Upper lobe of left lung (tissue), 6 donors: ENCODE data around the gene GNAO1. TPM values are rescaled to one million over a fixed set of nuclear protein-coding genes. Genes with fewer than 3 reads are reported as not detected.

ENCODE experiments used
- ATAC-seq, 2 donors: fragments of 200-7000 bp; cut with Tn5 transposase; one replicate each; pipeline ENCODE4 v1.9.1; 2022; ENCODE audit warnings: mild to moderate bottlenecking in 2 of 2, moderate library complexity in 2 of 2; ENCODE audit not compliant: low FRiP score in 2 of 2
- DNase-seq, 2 donors: peaks; one replicate each; pipeline ENCODE4 v3.0.0-alpha.2; 2019 to 2020
- H3K27ac ChIP-seq, 4 donors: fragments of 200-600 bp; sonication (generic); one replicate each; pipeline ENCODE4 v1.5.1; 2016 to 2019
- H3K27me3 ChIP-seq, 4 donors: fragments of 200-600 bp; sonication (generic); one replicate each; pipeline ENCODE4 v1.5.1; 2017 to 2019
- H3K36me3 ChIP-seq, 4 donors: fragments of 200-600 bp; sonication (generic); one replicate each; pipeline ENCODE4 v1.5.1; 2016 to 2019
- H3K4me1 ChIP-seq, 4 donors: fragments of 200-600 bp; sonication (generic); one replicate each; pipeline ENCODE4 v1.5.1; 2018 to 2019
- H3K4me3 ChIP-seq, 4 donors: fragments of 200-600 bp; sonication (generic); one replicate each; pipeline ENCODE4 v1.5.1; 2017 to 2019; ENCODE audit warnings: mild to moderate bottlenecking in 2 of 4, moderate library complexity in 1 of 4
- H3K9me3 ChIP-seq, 4 donors: fragments of 200-600 bp; sonication (generic); one replicate each; pipeline ENCODE4 v1.5.1; 2018 to 2019
- EP300 ChIP-seq, 4 donors: sonication (generic); formaldehyde crosslinking; IDR thresholded peaks; one replicate each; pipeline ENCODE4 v1.5.1; 2017; ENCODE audit warnings: antibody characterized with exemption in 4 of 4, control low read depth in 2 of 4
- POLR2A ChIP-seq, 4 donors: fragments of 450-650 bp; IDR thresholded peaks; one replicate each; pipeline ENCODE4 v1.5.1; 2016 to 2017; ENCODE audit warnings: antibody characterized with exemption in 4 of 4, mild to moderate bottlenecking in 2 of 4
- POLR2AphosphoS5 ChIP-seq, 2 donors: sonication (generic); formaldehyde crosslinking; IDR thresholded peaks; one replicate each; pipeline ENCODE4 v1.5.1; 2017; ENCODE audit warnings: antibody characterized with exemption in 2 of 2
- WGBS, 2 donors: methylation state at CpG; one replicate each; pipeline ENCODE4 v1.1.5; 2017 to 2018; 5-methylcytosine and 5-hydroxymethylcytosine counted together
- total RNA-seq, 6 donors: library from RNA; depleted of rRNA in 4 of 6; stranded (reverse); fragments of >200 nt in 4 of 6; gene quantifications; one replicate each; pipeline versions ENCODE4 v1.1.0 to v1.2.1, GENCODE V29; 2016 to 2021
- TF ChIP-seq, protein P1 (sequence below), 6 experiments: fragments of 450-650 bp in 4 of 6; fragments of 200-600 bp in 2 of 6; sonication (generic) in 2 of 6; IDR thresholded peaks; one replicate each; pipeline ENCODE4 v1.5.1; 2016 to 2019; ENCODE audit warnings: antibody characterized with exemption in 6 of 6
- donor health status: DM: no; HTN: no; CAD: no; lungs with moderate emphysema.
- donor health status: DM: no; HTN: yes; CAD: no; lungs with severe emphysema.

GNAO1 gene
- total RNA-seq, 6 donors from 2014 or later = 0.46 to 2.7 (median 0.79) TPM; not detected in 1

DNA sequence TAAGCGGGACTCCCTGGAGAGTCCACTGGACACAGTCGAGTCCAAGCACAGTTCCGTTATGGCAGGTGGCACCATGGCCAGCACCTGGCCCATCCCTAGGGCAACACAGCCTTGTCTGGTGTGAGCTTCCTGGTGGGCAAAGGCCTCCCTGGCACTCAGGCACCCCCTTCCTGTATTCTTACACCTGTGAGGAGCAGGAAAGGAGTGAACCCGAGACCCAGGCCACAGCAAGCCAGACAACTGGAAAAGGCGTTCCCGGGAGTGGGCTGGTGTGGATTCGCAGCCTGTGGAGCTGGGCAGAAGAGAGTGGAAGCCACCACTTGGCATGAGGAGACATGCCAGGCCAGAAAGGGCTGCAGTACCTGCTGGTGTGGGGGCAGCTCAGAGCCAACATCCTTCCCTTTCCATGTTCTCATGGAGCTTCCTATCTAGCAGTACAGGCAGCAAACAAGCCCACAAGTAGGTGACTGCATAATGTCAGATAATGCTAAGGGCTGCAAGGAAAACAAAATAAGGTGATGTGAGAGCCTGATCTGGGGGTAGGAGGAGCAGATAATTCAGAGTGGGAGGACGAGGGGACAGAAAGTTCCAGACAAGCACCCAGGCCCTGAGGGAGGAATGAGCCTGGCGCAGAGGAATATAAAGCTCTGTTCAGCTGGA, 87.0 kb downstream of the GNAO1 start:
- DNase-seq (peak in 1 of 2 donors; percentile 19), ATAC-seq (no peak)
- Histone ChIP-seq H3K36me3 (no peaks in the 10 kb centered on the region), H3K4me3 (no peak overlapping the region), H3K27me3 (no peaks in the 10 kb centered on the region), H3K27ac (no peak overlapping the region), H3K9me3 (no peaks in the 10 kb centered on the region), H3K4me1 (no peaks in the 10 kb centered on the region)
- TF ChIP-seq EP300 (IDR thresholded peaks at IDR 0.05) = no peak
- TF ChIP-seq, protein P1, sequence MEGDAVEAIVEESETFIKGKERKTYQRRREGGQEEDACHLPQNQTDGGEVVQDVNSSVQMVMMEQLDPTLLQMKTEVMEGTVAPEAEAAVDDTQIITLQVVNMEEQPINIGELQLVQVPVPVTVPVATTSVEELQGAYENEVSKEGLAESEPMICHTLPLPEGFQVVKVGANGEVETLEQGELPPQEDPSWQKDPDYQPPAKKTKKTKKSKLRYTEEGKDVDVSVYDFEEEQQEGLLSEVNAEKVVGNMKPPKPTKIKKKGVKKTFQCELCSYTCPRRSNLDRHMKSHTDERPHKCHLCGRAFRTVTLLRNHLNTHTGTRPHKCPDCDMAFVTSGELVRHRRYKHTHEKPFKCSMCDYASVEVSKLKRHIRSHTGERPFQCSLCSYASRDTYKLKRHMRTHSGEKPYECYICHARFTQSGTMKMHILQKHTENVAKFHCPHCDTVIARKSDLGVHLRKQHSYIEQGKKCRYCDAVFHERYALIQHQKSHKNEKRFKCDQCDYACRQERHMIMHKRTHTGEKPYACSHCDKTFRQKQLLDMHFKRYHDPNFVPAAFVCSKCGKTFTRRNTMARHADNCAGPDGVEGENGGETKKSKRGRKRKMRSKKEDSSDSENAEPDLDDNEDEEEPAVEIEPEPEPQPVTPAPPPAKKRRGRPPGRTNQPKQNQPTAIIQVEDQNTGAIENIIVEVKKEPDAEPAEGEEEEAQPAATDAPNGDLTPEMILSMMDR (IDR thresholded peaks at IDR 0.05) = no peak
- no peak for TF ChIP-seq POLR2A (IDR thresholded peaks at IDR 0.05)
- TF ChIP-seq POLR2AphosphoS5 (IDR thresholded peaks at IDR 0.05) = no peak
- 92 to 94% methylated on average over 9 of the region's 9 CpGs for WGBS, 2 donors

DNA sequence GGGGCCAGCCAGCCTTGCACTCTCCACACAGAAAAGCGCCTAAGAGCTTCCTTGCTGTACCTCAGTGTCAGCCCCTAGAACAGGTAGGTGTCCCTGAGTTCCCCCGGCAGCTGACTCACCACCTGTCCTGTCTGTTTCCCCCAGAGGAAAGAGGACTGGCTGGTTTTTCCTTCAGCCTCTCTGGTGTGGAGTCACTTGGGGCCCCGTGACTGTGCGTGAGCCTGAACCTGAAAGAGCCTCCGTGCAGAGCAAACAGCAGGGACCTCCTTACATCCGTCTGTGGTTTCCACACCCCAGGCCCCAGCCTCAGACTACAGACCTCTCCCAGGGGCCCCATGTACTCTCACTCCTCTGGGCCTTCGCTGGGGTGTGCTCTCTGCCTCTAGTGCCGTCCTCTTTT, 87.8 kb downstream of the GNAO1 start:
- no peaks in the 10 kb centered on the region for H3K4me1 ChIP-seq
- H3K36me3 ChIP-seq = no peaks in the 10 kb centered on the region
- TF ChIP-seq POLR2A (IDR thresholded peaks at IDR 0.05) = no peak
- no peak for TF ChIP-seq POLR2AphosphoS5 (IDR thresholded peaks at IDR 0.05)
- TF ChIP-seq EP300 (IDR thresholded peaks at IDR 0.05) = no peak
- TF ChIP-seq, protein P1 (IDR thresholded peaks at IDR 0.05) = no peak
- peak in 1 of 2 donors; percentile 45 for DNase-seq
- no peak overlapping the region for H3K27ac ChIP-seq
- ATAC-seq = peak in 1 of 2 donors; percentile 18
- no peaks in the 10 kb centered on the region for H3K9me3 ChIP-seq
- 65 to 80% methylated on average over 7 to 8 of the region's 8 CpGs for WGBS, 2 donors
- no peak overlapping the region for H3K4me3 ChIP-seq
- H3K27me3 ChIP-seq = no peaks in the 10 kb centered on the region

- Histone ChIP-seq H3K4me3 (no peak overlapping the region), H3K9me3 (no peaks in the 10 kb centered on the region), H3K27ac (no peak overlapping the region), H3K4me1 (no peaks in the 10 kb centered on the region), H3K27me3 (no peaks in the 10 kb centered on the region), H3K36me3 (no peaks in the 10 kb centered on the region)
- TF ChIP-seq EP300 (IDR thresholded peaks at IDR 0.05) (no peak), POLR2AphosphoS5 (IDR thresholded peaks at IDR 0.05) (no peak), POLR2A (IDR thresholded peaks at IDR 0.05) (no peak)
- TF ChIP-seq, protein P1 (IDR thresholded peaks at IDR 0.05) = no peak
- DNase-seq = no peak
- WGBS, 2 donors = 85 to 95% methylated on average over 2 of the region's 2 CpGs
- no peak for ATAC-seq
Observed at GRCh38 chr16:56279914-56280313, 88.6 kb downstream of the GNAO1 start.

GRCh38 chr16:56281249-56281805, 90.0 kb downstream of the GNAO1 start:
- H3K27ac ChIP-seq = no peak overlapping the region
- H3K4me3 ChIP-seq = no peak overlapping the region
- no peak for TF ChIP-seq POLR2AphosphoS5 (IDR thresholded peaks at IDR 0.05)
- TF ChIP-seq, protein P1 (IDR thresholded peaks at IDR 0.05) = no peak
- no peak for TF ChIP-seq EP300 (IDR thresholded peaks at IDR 0.05)
- TF ChIP-seq POLR2A (IDR thresholded peaks at IDR 0.05) = no peak
- H3K36me3 ChIP-seq = no peaks in the 10 kb centered on the region
- ATAC-seq (no peak), DNase-seq (no peak)
- 77 to 80% methylated on average over 2 of the region's 2 CpGs for whole genome bisulfite sequencing, 2 donors
- no peaks in the 10 kb centered on the region for H3K27me3 ChIP-seq
- no peaks in the 10 kb centered on the region for H3K9me3 ChIP-seq
- no peaks in the 10 kb centered on the region for H3K4me1 ChIP-seq

DNA sequence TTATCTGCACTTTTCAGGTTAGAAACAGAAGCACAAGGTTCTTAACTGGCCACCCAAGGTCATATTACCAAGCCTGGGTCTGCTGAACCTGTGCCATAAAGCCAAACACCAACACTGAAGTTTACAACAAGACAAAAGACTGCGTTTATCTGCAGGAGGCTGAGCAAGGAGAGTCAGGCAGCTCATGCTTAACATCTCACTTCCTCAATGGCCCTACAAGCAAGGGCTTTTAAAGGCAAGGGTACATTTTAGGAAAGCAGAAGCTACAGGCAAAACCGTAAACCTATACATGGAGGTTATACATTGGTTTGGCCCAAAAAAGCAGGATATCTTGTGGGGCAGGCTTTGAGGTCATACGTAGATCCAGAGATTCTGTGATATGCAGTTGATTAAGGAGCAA, 91.2 kb downstream of the GNAO1 start:
- Histone ChIP-seq H3K27ac (no peak overlapping the region), H3K27me3 (no peaks in the 10 kb centered on the region), H3K4me1 (no peaks in the 10 kb centered on the region), H3K36me3 (no peaks in the 10 kb centered on the region), H3K9me3 (no peaks in the 10 kb centered on the region), H3K4me3 (no peak overlapping the region)
- ATAC-seq = no peak
- WGBS, 2 donors = 66 to 71% methylated on average over 3 of the region's 3 CpGs
- TF ChIP-seq, protein P1 (IDR thresholded peaks at IDR 0.05) = no peak
- TF ChIP-seq EP300 (IDR thresholded peaks at IDR 0.05) (no peak), POLR2A (IDR thresholded peaks at IDR 0.05) (no peak), POLR2AphosphoS5 (IDR thresholded peaks at IDR 0.05) (no peak)
- DNase-seq = no peak
